OCI-LY7 (cell line): Measurements from ENCODE around the gene INS.

ENCODE experiments used
- EZH2phosphoT487 ChIP-seq: fragments of 200-600 bp; sonication (generic); IDR thresholded peaks from 2 replicates; pipeline ENCODE4 v1.6.1; 2018; ENCODE audit warnings: low read depth, borderline replicate concordance, mild to moderate bottlenecking, mixed run types, antibody characterized with exemption, low read length, moderate library complexity, mixed read lengths
- TF ChIP-seq, protein P1 (sequence below): fragments of 200-600 bp; sonication (generic); conservative IDR thresholded peaks from 2 replicates; pipeline ENCODE4 v1.5.1; 2014; ENCODE audit warnings: mild to moderate bottlenecking, antibody characterized with exemption, low read length, moderate library complexity, mixed read lengths

DNA sequence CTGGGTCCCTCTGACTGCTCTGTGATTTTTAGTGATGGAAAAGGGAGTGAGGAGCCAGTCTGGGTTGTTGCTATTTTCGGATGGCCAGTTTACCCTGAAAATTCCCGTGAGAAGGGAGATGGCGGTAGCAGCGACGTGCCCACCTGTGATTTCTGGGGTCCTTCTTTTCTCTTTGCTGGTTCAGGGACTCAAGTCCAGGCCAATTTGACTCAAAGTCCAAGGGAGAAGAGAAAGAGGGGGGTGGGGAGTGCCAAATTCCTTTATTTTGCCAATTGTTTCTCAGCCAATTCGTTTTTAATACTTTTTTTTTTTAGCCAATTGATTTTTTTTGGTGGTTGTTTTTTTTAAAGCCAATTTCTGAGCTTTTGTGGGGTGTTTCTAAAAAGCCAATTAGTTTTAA lies 28.8 kb downstream of the INS start:
- TF ChIP-seq, protein P1, sequence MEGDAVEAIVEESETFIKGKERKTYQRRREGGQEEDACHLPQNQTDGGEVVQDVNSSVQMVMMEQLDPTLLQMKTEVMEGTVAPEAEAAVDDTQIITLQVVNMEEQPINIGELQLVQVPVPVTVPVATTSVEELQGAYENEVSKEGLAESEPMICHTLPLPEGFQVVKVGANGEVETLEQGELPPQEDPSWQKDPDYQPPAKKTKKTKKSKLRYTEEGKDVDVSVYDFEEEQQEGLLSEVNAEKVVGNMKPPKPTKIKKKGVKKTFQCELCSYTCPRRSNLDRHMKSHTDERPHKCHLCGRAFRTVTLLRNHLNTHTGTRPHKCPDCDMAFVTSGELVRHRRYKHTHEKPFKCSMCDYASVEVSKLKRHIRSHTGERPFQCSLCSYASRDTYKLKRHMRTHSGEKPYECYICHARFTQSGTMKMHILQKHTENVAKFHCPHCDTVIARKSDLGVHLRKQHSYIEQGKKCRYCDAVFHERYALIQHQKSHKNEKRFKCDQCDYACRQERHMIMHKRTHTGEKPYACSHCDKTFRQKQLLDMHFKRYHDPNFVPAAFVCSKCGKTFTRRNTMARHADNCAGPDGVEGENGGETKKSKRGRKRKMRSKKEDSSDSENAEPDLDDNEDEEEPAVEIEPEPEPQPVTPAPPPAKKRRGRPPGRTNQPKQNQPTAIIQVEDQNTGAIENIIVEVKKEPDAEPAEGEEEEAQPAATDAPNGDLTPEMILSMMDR: no peak
- no peak for TF ChIP-seq EZH2phosphoT487
